SK-N-SH (cell line): ENCODE measurements around the gene YY1. TPM values are rescaled to one million over a fixed set of nuclear protein-coding genes. Genes with fewer than 3 reads are reported as not detected.
A peak's percentile ranks its signal among the peaks of the same experiment; 100 is the strongest.

Experiments
- CTCF ChIA-PET: fragments of 300-600, 350-600 bp; formaldehyde crosslinking; extraction: SDS; loops from one replicate; lab custom pipeline; 2021; lab: Yijun Ruan, JAX
- POLR2A ChIA-PET: fragments of 350-600 bp; sonication (Branson Sonifier 250); formaldehyde crosslinking; extraction: SDS; loops from one replicate; lab custom pipeline; 2020; ENCODE audit warnings: antibody characterized with exemption, inconsistent platforms; lab: Yijun Ruan, JAX
- DNase-seq: peaks from one replicate; pipeline ENCODE4 v3.0.0; 2012
- H2AFZ ChIP-seq: fragments of 200-600 bp; sonication (generic); 2 replicates; pipeline ENCODE4 v1.8.1; 2016; ENCODE audit warnings: antibody characterized with exemption, mild to moderate bottlenecking, low read depth
- H3F3A ChIP-seq: fragments of 200-600 bp; sonication (generic); replicated peaks from 2 replicates; pipeline ENCODE3; 2016; ENCODE audit warnings: antibody characterized with exemption, mild to moderate bottlenecking; ENCODE audit not compliant: insufficient read depth
- H3K27ac ChIP-seq, 2 experiments: fragments of 200-500 bp in 1 of 2; fragments of 200-600 bp in 1 of 2; sonication (Bioruptor generic) in 1 of 2; sonication (generic), shearing (Covaris generic) in 1 of 2; 2 replicates each; pipeline versions ENCODE4 v1.5.1 to v1.6.1; 2014 to 2016; ENCODE audit warnings: low read depth in 2 of 2, inconsistent platforms in 1 of 2, low read length in 1 of 2, mild to moderate bottlenecking in 1 of 2, mixed read lengths in 1 of 2
- H3K27me3 ChIP-seq: fragments of 200-600 bp; sonication (generic), shearing (Covaris generic); 2 replicates; pipeline ENCODE4 v1.6.1; 2016; ENCODE audit warnings: mixed run types; ENCODE audit not compliant: insufficient read depth
- H3K36me3 ChIP-seq, 2 experiments: fragments of 200-500 bp in 1 of 2; fragments of 200-600 bp in 1 of 2; sonication (Bioruptor generic) in 1 of 2; sonication (generic) in 1 of 2; replicated peaks in 1 of 2; 2 replicates each; pipeline versions ENCODE3 to v1.5.1; 2014 to 2016; ENCODE audit warnings: low read length in 1 of 2, mild to moderate bottlenecking in 1 of 2; ENCODE audit not compliant: insufficient read depth in 2 of 2, control insufficient read depth in 1 of 2
- H3K4me1 ChIP-seq, 2 experiments: fragments of 200-500 bp in 1 of 2; fragments of 200-600 bp in 1 of 2; sonication (Bioruptor generic) in 1 of 2; sonication (generic), shearing (Covaris generic) in 1 of 2; 2 replicates each; pipeline versions ENCODE4 v1.5.1 to v1.6.1; 2014 to 2016; ENCODE audit warnings: low read depth in 1 of 2, low read length in 1 of 2, mixed run types in 1 of 2; ENCODE audit not compliant: insufficient read depth in 2 of 2, control insufficient read depth in 1 of 2
- H3K4me2 ChIP-seq: fragments of 200-600 bp; sonication (generic), shearing (Covaris generic); 2 replicates; pipeline ENCODE4 v1.6.1; 2017; ENCODE audit warnings: mixed run types
- H3K4me3 ChIP-seq, 2 experiments: fragments of 200-500 bp in 1 of 2; fragments of 200-600 bp in 1 of 2; sonication (Bioruptor generic) in 1 of 2; sonication (generic), shearing (Covaris generic) in 1 of 2; 2 replicates each; pipeline versions ENCODE4 v1.5.1 to v1.8.1; 2014 to 2016; ENCODE audit warnings: low read depth in 2 of 2, inconsistent platforms in 1 of 2, low read length in 1 of 2, mild to moderate bottlenecking in 1 of 2, mixed read lengths in 1 of 2, moderate library complexity in 1 of 2
- H3K79me2 ChIP-seq: fragments of 200-600 bp; sonication (generic); 2 replicates; pipeline ENCODE4 v1.8.1; 2017; ENCODE audit warnings: mild to moderate bottlenecking; ENCODE audit not compliant: insufficient read depth
- H3K9ac ChIP-seq: fragments of 200-600 bp; sonication (generic); 2 replicates; pipeline ENCODE4 v1.6.1; 2017; ENCODE audit warnings: mixed run types
- H3K9me2 ChIP-seq: fragments of 200-600 bp; sonication (generic); 2 replicates; pipeline ENCODE4 v1.6.1; 2017; ENCODE audit warnings: mixed run types
- H3K9me3 ChIP-seq: fragments of 200-600 bp; sonication (generic); 2 replicates; pipeline ENCODE4 v1.6.1; 2017; ENCODE audit warnings: mixed run types, mild to moderate bottlenecking, moderate library complexity
- H4K20me1 ChIP-seq: fragments of 200-600 bp; sonication (generic); 2 replicates; pipeline ENCODE4 v1.6.1; 2017; ENCODE audit warnings: mild to moderate bottlenecking, mixed run types; ENCODE audit not compliant: insufficient read depth
- ELF1 ChIP-seq: IDR thresholded peaks from 2 replicates; pipeline ENCODE4 v1.4.0; 2012
- EP300 ChIP-seq, 2 experiments: IDR thresholded peaks; 2 replicates each; pipeline versions ENCODE4 v1.4.0 to v1.6.1; 2012; ENCODE audit warnings: borderline replicate concordance in 1 of 2, low read depth in 1 of 2, low read length in 1 of 2
- EZH2phosphoT487 ChIP-seq: fragments of 200-600 bp; sonication (generic); IDR thresholded peaks from 2 replicates; pipeline ENCODE4 v1.6.1; 2017; ENCODE audit warnings: low read depth, mixed run types, mild to moderate bottlenecking, antibody characterized with exemption, moderate library complexity, borderline replicate concordance
- FOSL2 ChIP-seq: IDR thresholded peaks from 2 replicates; pipeline ENCODE4 v1.4.0; 2012; ENCODE audit warnings: low read depth, mild to moderate bottlenecking, moderate library complexity, borderline replicate concordance
- FOXJ3 ChIP-seq: sonication (generic); formaldehyde crosslinking; IDR thresholded peaks from 2 replicates; pipeline ENCODE4 v1.5.1; 2020; ENCODE audit warnings: mild to moderate bottlenecking, missing genetic modification reagents
- JUND ChIP-seq: IDR thresholded peaks from 2 replicates; pipeline ENCODE4 v1.4.0; 2012
- MXI1 ChIP-seq: IDR thresholded peaks from 2 replicates; pipeline ENCODE4 v1.6.1; 2012; ENCODE audit warnings: mild to moderate bottlenecking, low read depth, low read length, improper control_type of control experiment
- NFIC ChIP-seq: IDR thresholded peaks from 2 replicates; pipeline ENCODE4 v1.4.0; 2012; ENCODE audit warnings: borderline replicate concordance
- NRF1 ChIP-seq: IDR thresholded peaks from 2 replicates; pipeline ENCODE4 v1.6.1; 2012; ENCODE audit warnings: low read depth, mild to moderate bottlenecking, low read length
- POLR2AphosphoS5 ChIP-seq: IDR thresholded peaks from 2 replicates; pipeline ENCODE4 v1.6.1; 2012; ENCODE audit warnings: low read depth, low read length
- RXRA ChIP-seq: IDR thresholded peaks from 2 replicates; pipeline ENCODE4 v1.4.0; 2012; ENCODE audit warnings: low read depth, mild to moderate bottlenecking, borderline replicate concordance
- YY1 ChIP-seq: IDR thresholded peaks from 2 replicates; pipeline ENCODE4 v1.4.0; 2012; ENCODE audit warnings: low read depth, mild to moderate bottlenecking
- WGBS: methylation state at CpG from one replicate; pipeline ENCODE4 v1.1.6; 2017; ENCODE audit warnings: low lambda C conversion rate; 5-methylcytosine and 5-hydroxymethylcytosine counted together
- polyA plus RNA-seq, 3 experiments: library from polyadenylated mRNA; depleted of rRNA; stranded (reverse); fragments of >200 nt; gene quantifications; 2 replicates each; pipeline ENCODE4 v1.2.3, GENCODE V29; 2012
- TF ChIP-seq, protein P1 (sequence below): IDR thresholded peaks from 2 replicates; pipeline ENCODE4; 2012
- TF ChIP-seq, protein P2 (sequence below): IDR thresholded peaks from 2 replicates; pipeline ENCODE4 v1.6.1; 2012; ENCODE audit warnings: mild to moderate bottlenecking, low read depth, low read length, moderate library complexity
- TF ChIP-seq, protein P3 (sequence below): IDR thresholded peaks from 2 replicates; pipeline ENCODE4 v1.4.0; 2012; ENCODE audit warnings: low read depth

The YY1 gene
- polyA plus RNA-seq, 1 of the 3 experiments (the other 2 are of a cell fraction), result 18.1 TPM

- Histone ChIP-seq H3K79me2 (no peaks in the 10 kb centered on the region; the same call in 1 of the 2 replicates), H3K36me3 (peaks cover 0 to 18% of the 10 kb centered on the region in 2 experiments), H3K9me2 (no peaks in the 10 kb centered on the region), H3K4me1 (peaks cover 0 to 18% of the 10 kb centered on the region in 2 experiments; a peak in 1 of 4 replicates), H3K4me3 (no peak overlapping the region), H3K4me2 (no peak overlapping the region), H2AFZ (no peak overlapping the region), H3K27me3 (no peaks in the 10 kb centered on the region), H3K9me3 (no peaks in the 10 kb centered on the region), H3K9ac (no peak overlapping the region), H3K27ac (no peak overlapping the region), H3F3A (no peaks in the 10 kb centered on the region), H4K20me1 (peaks cover 8% of the 10 kb centered on the region; the same call in 1 of the 2 replicates)
- TF ChIP-seq, protein P1, sequence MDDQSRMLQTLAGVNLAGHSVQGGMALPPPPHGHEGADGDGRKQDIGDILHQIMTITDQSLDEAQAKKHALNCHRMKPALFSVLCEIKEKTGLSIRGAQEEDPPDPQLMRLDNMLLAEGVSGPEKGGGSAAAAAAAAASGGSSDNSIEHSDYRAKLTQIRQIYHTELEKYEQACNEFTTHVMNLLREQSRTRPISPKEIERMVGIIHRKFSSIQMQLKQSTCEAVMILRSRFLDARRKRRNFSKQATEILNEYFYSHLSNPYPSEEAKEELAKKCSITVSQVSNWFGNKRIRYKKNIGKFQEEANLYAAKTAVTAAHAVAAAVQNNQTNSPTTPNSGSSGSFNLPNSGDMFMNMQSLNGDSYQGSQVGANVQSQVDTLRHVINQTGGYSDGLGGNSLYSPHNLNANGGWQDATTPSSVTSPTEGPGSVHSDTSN, result no peak
- TF ChIP-seq EZH2phosphoT487 (no peak), EP300 (IDR thresholded peaks at IDR 0.05; ENCODE audit: borderline replicate concordance in 1 of 2, low read depth in 1 of 2, low read length in 1 of 2) (no peak), JUND (no peak), NFIC (no peak), RXRA (no peak), NRF1 (no peak), MXI1 (no peak), POLR2AphosphoS5 (no peak), YY1 (no peak), FOXJ3 (no peak), ELF1 (no peak), FOSL2 (no peak)
- TF ChIP-seq, protein P2, sequence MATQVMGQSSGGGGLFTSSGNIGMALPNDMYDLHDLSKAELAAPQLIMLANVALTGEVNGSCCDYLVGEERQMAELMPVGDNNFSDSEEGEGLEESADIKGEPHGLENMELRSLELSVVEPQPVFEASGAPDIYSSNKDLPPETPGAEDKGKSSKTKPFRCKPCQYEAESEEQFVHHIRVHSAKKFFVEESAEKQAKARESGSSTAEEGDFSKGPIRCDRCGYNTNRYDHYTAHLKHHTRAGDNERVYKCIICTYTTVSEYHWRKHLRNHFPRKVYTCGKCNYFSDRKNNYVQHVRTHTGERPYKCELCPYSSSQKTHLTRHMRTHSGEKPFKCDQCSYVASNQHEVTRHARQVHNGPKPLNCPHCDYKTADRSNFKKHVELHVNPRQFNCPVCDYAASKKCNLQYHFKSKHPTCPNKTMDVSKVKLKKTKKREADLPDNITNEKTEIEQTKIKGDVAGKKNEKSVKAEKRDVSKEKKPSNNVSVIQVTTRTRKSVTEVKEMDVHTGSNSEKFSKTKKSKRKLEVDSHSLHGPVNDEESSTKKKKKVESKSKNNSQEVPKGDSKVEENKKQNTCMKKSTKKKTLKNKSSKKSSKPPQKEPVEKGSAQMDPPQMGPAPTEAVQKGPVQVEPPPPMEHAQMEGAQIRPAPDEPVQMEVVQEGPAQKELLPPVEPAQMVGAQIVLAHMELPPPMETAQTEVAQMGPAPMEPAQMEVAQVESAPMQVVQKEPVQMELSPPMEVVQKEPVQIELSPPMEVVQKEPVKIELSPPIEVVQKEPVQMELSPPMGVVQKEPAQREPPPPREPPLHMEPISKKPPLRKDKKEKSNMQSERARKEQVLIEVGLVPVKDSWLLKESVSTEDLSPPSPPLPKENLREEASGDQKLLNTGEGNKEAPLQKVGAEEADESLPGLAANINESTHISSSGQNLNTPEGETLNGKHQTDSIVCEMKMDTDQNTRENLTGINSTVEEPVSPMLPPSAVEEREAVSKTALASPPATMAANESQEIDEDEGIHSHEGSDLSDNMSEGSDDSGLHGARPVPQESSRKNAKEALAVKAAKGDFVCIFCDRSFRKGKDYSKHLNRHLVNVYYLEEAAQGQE, result no peak
- TF ChIP-seq, protein P3, sequence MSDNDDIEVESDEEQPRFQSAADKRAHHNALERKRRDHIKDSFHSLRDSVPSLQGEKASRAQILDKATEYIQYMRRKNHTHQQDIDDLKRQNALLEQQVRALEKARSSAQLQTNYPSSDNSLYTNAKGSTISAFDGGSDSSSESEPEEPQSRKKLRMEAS, result no peak
- 92% methylated on average over 11 of the region's 14 CpGs for WGBS
- POLR2A ChIA-PET, result no interaction called here
- CTCF ChIA-PET, result interaction anchor here (1.2 to 3.7 kb wide), 2 partner anchors 9 kb away, joined by 3 to 40 read pairs; no protein-coding TSS in a partner anchor
- peak; percentile 17 for DNase-seq
These were observed 54.7 kb downstream of the YY1 start for GRCh38 chr14:100293497-100294212.
